Esophagus muscularis mucosa (tissue), 4 donors: ENCODE results near the gene PIH1D1. TPM values are rescaled to one million over a fixed set of nuclear protein-coding genes. Genes with fewer than 3 reads are reported as not detected.

Experiments
- DNase-seq: peaks from one replicate; pipeline ENCODE4 v3.0.0-alpha.2; 2017; ENCODE audit errors: extremely low spot score
- H3K27ac ChIP-seq, 4 donors: fragments of 200-600 bp; sonication (generic); replicated peaks in 1 of 4; 1 replicate in 3 of 4; 2 replicates in 1 of 4; pipeline ENCODE4 v1.5.1; 2016 to 2019; ENCODE audit warnings: mild to moderate bottlenecking in 1 of 4
- H3K27me3 ChIP-seq, 4 donors: fragments of 200-600 bp; sonication (generic); one replicate each; pipeline versions ENCODE4 v1.5.1 to v1.6.0; 2016 to 2019
- H3K36me3 ChIP-seq, 4 donors: fragments of 200-600 bp; sonication (generic); one replicate each; pipeline ENCODE4 v1.5.1; 2016 to 2019
- H3K4me1 ChIP-seq, 4 donors: fragments of 200-600 bp; sonication (generic); one replicate each; pipeline ENCODE4 v1.5.1; 2016 to 2019
- H3K4me3 ChIP-seq, 4 donors: fragments of 200-600 bp; sonication (generic); 1 replicate in 2 of 4; 2 replicates in 2 of 4; pipeline ENCODE4 v1.5.1; 2016 to 2019; ENCODE audit warnings: mild to moderate bottlenecking in 4 of 4, moderate library complexity in 1 of 4
- H3K9me3 ChIP-seq, 4 donors: fragments of 200-600 bp; sonication (generic); 1 replicate in 3 of 4; 2 replicates in 1 of 4; pipeline ENCODE4 v1.5.1; 2016 to 2019
- CTCF ChIP-seq, 3 experiments: fragments of 200-600 bp in 2 of 3; fragments of 450-650 bp in 1 of 3; sonication (generic) in 2 of 3; IDR thresholded peaks; one replicate each; pipeline ENCODE4 v1.5.1; 2017 to 2019; ENCODE audit warnings: antibody characterized with exemption in 3 of 3, mild to moderate bottlenecking in 2 of 3, moderate library complexity in 1 of 3
- EP300 ChIP-seq: sonication (generic); formaldehyde crosslinking; IDR thresholded peaks from one replicate; pipeline ENCODE4 v1.6.1; 2017; ENCODE audit warnings: antibody characterized with exemption
- POLR2A ChIP-seq: fragments of 450-650 bp; IDR thresholded peaks from one replicate; pipeline ENCODE4 v1.6.1; 2017; ENCODE audit warnings: antibody characterized with exemption, moderate library complexity, mild to moderate bottlenecking, low read depth
- POLR2AphosphoS5 ChIP-seq, 2 donors: sonication (generic); formaldehyde crosslinking; IDR thresholded peaks; one replicate each; pipeline ENCODE4 v1.6.1; 2017; ENCODE audit warnings: antibody characterized with exemption in 2 of 2
- WGBS: methylation state at CpG from one replicate; pipeline ENCODE4 v1.1.5; 2018; 5-methylcytosine and 5-hydroxymethylcytosine counted together
- intact Hi-C: fragments of 100-400 bp; cut with DNase I; formaldehyde crosslinking; loops from one replicate; pipeline ENCODE4 v1.15.1; 2023
- total RNA-seq, 4 donors: library from RNA; depleted of rRNA; stranded (reverse); fragments of >200 nt; gene quantifications; one replicate each; pipeline versions ENCODE4 v1.1.0 to v1.2.1, GENCODE V29; 2016

Gene PIH1D1
- total RNA-seq, 4 donors from 2014 or later: 73.6 to 84.0 (median 78.4) TPM

GRCh38 chr19:49472936-49473335, 21.3 kb upstream of the PIH1D1 start:
- Histone ChIP-seq H3K36me3 (peaks cover 0 to 18% (median 3%) of the 10 kb centered on the region in 4 donors), H3K27ac (peak overlapping the region in 1 of 4 donors; percentile 87), H3K9me3 (no peaks in the 10 kb centered on the region), H3K27me3 (no peaks in the 10 kb centered on the region), H3K4me1 (peaks cover 30 to 60% (median 47%) of the 10 kb centered on the region in 4 donors), H3K4me3 (no peak overlapping the region)
- intact Hi-C loops: no loop called here
- no peak for DNase-seq
- TF ChIP-seq EP300 (no peak), POLR2AphosphoS5 (IDR thresholded peaks at IDR 0.05) (no peak), POLR2A (no peak), CTCF (IDR thresholded peaks at IDR 0.05) (no peak)
- 73% methylated on average over 9 of the region's 9 CpGs for WGBS

DNA sequence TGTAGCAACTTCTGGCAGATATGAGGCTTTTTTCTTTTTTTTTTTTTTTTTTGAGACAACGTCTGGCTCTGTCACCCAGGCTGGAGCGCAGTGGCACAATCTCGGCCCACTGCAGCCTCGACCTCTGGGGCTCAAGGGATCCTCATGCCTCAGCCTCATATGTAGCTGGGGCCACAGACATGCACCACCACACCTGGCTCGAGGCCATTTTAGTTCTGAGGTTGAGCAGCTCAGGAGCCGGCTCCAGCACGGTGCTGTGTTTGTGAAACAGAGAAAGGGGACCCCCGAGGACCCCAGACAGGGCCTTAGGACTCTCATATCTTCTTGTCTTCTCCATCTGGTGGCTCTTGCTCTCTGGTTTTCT, 19.0 kb upstream of the PIH1D1 start:
- peak overlapping the region in 1 of 4 donors; percentile 40 for H3K27ac ChIP-seq
- no peak overlapping the region for H3K4me3 ChIP-seq
- intact Hi-C loops: no loop called here

DNA sequence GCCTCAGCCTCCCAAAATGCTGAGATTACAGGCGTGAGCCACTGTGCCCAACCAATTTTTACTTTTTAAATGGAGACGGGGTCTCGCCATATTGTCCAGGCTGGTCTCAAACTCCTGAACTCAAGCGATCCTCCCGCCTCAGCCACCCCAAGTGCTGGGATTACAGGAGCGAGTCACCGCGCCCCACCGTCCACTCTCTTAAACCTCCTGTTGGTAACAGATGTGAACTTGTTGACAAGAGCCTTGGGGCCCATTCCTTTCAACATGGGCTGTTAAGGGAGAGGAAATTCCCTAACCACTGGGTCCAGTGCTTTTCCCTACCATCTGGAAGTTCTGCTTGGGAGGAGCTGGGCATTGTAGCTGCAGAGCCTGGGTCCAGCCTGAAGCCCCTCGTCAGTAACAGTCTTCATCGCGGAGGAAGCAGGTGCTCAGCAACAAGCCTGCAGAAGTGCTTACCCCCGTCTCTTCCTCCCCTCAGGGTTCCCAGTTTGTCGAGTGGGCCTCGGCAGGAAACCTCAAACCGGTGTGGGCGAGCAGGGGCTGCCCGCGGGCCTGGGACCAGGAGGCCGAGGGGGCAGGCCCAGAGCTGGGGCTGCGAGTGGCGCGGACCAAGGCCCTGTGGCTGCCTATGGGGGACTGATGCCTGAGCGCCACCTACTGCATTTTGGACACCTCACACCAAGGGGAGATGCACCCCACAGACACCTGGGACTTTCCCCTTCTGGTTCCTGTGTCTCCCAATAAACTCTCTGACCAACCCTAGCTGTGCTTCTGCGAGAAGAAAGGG, 18.4 kb upstream of the PIH1D1 start:
- 81% methylated on average over 25 of the region's 25 CpGs for WGBS

More for the DNA sequence above, 19.0 kb upstream of the PIH1D1 start:
- no peaks in the 10 kb centered on the region for H3K9me3 ChIP-seq
- H3K27me3 ChIP-seq: no peaks in the 10 kb centered on the region
- H3K36me3 ChIP-seq: peaks cover 4 to 40% (median 9%) of the 10 kb centered on the region in 4 donors
- TF ChIP-seq CTCF (IDR thresholded peaks at IDR 0.05) (no peak), EP300 (no peak), POLR2A (no peak), POLR2AphosphoS5 (IDR thresholded peaks at IDR 0.05) (no peak)
- H3K4me1 ChIP-seq: peaks cover 30 to 49% (median 46%) of the 10 kb centered on the region in 4 donors
- no peak for DNase-seq
- 71% methylated on average over 8 of the region's 8 CpGs for WGBS

GRCh38 chr19:49468746-49469447, 17.3 kb upstream of the PIH1D1 start:
- peak; percentile 95 for DNase-seq

More for the DNA sequence above, 18.4 kb upstream of the PIH1D1 start:
- Histone ChIP-seq H3K27ac (peak overlapping the region; percentile 51 to 77 (median 63)), H3K4me1 (peaks cover 30 to 44% (median 40%) of the 10 kb centered on the region in 4 donors), H3K27me3 (no peaks in the 10 kb centered on the region), H3K36me3 (peaks cover 4 to 46% (median 14%) of the 10 kb centered on the region in 4 donors), H3K4me3 (no peak overlapping the region), H3K9me3 (no peaks in the 10 kb centered on the region)
- TF ChIP-seq POLR2AphosphoS5 (IDR thresholded peaks at IDR 0.05) (no peak), POLR2A (no peak), CTCF (IDR thresholded peaks at IDR 0.05) (peak in 1 of 3 experiments; percentile 4), EP300 (no peak)
- no peak for DNase-seq
- intact Hi-C loops: no loop called here

More at GRCh38 chr19:49468746-49469447, 17.3 kb upstream of the PIH1D1 start:
- Histone ChIP-seq H3K27ac (peak overlapping the region; percentile 51 to 77 (median 63)), H3K36me3 (peaks cover 4 to 57% (median 24%) of the 10 kb centered on the region in 4 donors), H3K27me3 (no peaks in the 10 kb centered on the region), H3K9me3 (no peaks in the 10 kb centered on the region), H3K4me1 (peaks cover 29 to 35% (median 32%) of the 10 kb centered on the region in 4 donors), H3K4me3 (no peak overlapping the region)
- WGBS: 49% methylated on average over 9 of the region's 15 CpGs
- intact Hi-C loops: no loop called here
- TF ChIP-seq POLR2AphosphoS5 (IDR thresholded peaks at IDR 0.05) (peak; percentile 36 to 69), CTCF (IDR thresholded peaks at IDR 0.05) (no peak)
